Lower leg skin (tissue), 3 donors: ENCODE measurements around the gene EXPH5.

ENCODE experiments used
- CTCF ChIP-seq, 3 donors: fragments of 450-650 bp; IDR thresholded peaks; one replicate each; pipeline ENCODE4 v1.5.1; 2016; ENCODE audit warnings: antibody characterized with exemption in 3 of 3, mild to moderate bottlenecking in 3 of 3, moderate library complexity in 2 of 3
- POLR2A ChIP-seq, 2 donors: fragments of 450-650 bp; IDR thresholded peaks; one replicate each; pipeline ENCODE4 v1.6.1; 2016 to 2017; ENCODE audit warnings: antibody characterized with exemption in 2 of 2, mild to moderate bottlenecking in 1 of 2, moderate library complexity in 1 of 2

GRCh38 chr11:108516125-108516524, 77.4 kb downstream of the EXPH5 start:
- TF ChIP-seq CTCF (IDR thresholded peaks at IDR 0.05): no peak
- TF ChIP-seq POLR2A (IDR thresholded peaks at IDR 0.05): no peak
